B cell (primary cell): ENCODE data around the gene HADHB. TPM values are rescaled to one million over a fixed set of nuclear protein-coding genes. Genes with fewer than 3 reads are reported as not detected.

ENCODE experiments used
- ATAC-seq: fragments of 200-7000 bp; cut with Tn5 transposase; one replicate; pipeline ENCODE4 v1.10.0; 2021; ENCODE audit warnings: low read depth, mild to moderate bottlenecking, moderate number of reproducible peaks, moderate library complexity
- CTCF ChIA-PET: fragments of 350-600 bp; sonication (Branson Sonifier 250); formaldehyde crosslinking; loops from one replicate; lab custom pipeline; 2021; ENCODE audit warnings: antibody characterized with exemption, inconsistent platforms; lab: Charles Lee
- POLR2A ChIA-PET: fragments of 350-600 bp; sonication (Branson Sonifier 250); formaldehyde crosslinking; loops from one replicate; lab custom pipeline; 2021; ENCODE audit warnings: antibody characterized with exemption; lab: Charles Lee
- DNase-seq: peaks from one replicate; pipeline ENCODE4 v3.0.0; 2013
- H2AFZ ChIP-seq: 2 replicates; pipeline ENCODE4 v1.6.1; 2012; ENCODE audit warnings: mild to moderate bottlenecking, low read depth, low read length; ENCODE audit not compliant: insufficient read depth, poor library complexity, severe bottlenecking
- H3K27ac ChIP-seq, 2 donors: 1 replicate in 1 of 2; 2 replicates in 1 of 2; pipeline ENCODE4 v1.5.1; 2012 to 2013; ENCODE audit warnings: low read length in 2 of 2, mild to moderate bottlenecking in 2 of 2, moderate library complexity in 1 of 2
- H3K27me3 ChIP-seq, 4 experiments: fragments of 200-600 bp in 1 of 4; sonication (generic) in 1 of 4; replicated peaks in 1 of 4; 1 replicate in 2 of 4; 2 replicates in 2 of 4; pipeline versions ENCODE4 v1.6.1 to v1.7.0; 2013 to 2016; ENCODE audit warnings: low read length in 3 of 4, mild to moderate bottlenecking in 2 of 4, mixed read lengths in 1 of 4, moderate library complexity in 1 of 4; ENCODE audit not compliant: insufficient read depth in 4 of 4, control insufficient read depth in 3 of 4; ENCODE audit errors: control extremely low read depth in 1 of 4
- H3K36me3 ChIP-seq, 2 experiments: replicated peaks in 1 of 2; 1 replicate in 1 of 2; 2 replicates in 1 of 2; pipeline versions ENCODE4 v1.6.1 to v1.7.1; 2013; ENCODE audit warnings: low read length in 1 of 2; ENCODE audit not compliant: insufficient read depth in 2 of 2, control insufficient read depth in 1 of 2; ENCODE audit errors: control extremely low read depth in 1 of 2, extremely low read depth in 1 of 2
- H3K4me1 ChIP-seq, 2 donors: fragments of 200-600 bp in 1 of 2; sonication (generic) in 1 of 2; 1 replicate in 1 of 2; 2 replicates in 1 of 2; pipeline versions ENCODE4 v1.5.1 to v1.6.1; 2013 to 2017; ENCODE audit warnings: low read length in 2 of 2; ENCODE audit not compliant: control insufficient read depth in 2 of 2, insufficient read depth in 2 of 2
- H3K4me2 ChIP-seq: replicated peaks from 2 replicates; pipeline ENCODE3; 2012; ENCODE audit warnings: mild to moderate bottlenecking, low read depth, low read length; ENCODE audit not compliant: poor library complexity, severe bottlenecking
- H3K4me3 ChIP-seq, 5 experiments: fragments of 200-600 bp in 1 of 5; sonication (generic) in 1 of 5; 1 replicate in 3 of 5; 2 replicates in 2 of 5; pipeline versions ENCODE4 v1.5.1 to v1.7.0; 2011 to 2016; ENCODE audit warnings: low read length in 4 of 5, mild to moderate bottlenecking in 4 of 5, low read depth in 2 of 5, control low read depth in 1 of 5, moderate library complexity in 1 of 5; ENCODE audit not compliant: insufficient read depth in 1 of 5; ENCODE audit errors: control extremely low read depth in 1 of 5, extremely low read depth in 1 of 5
- H3K79me2 ChIP-seq: fragments of 200-600 bp; sonication (generic); one replicate; pipeline ENCODE4 v1.6.0; 2016; ENCODE audit warnings: low read length; ENCODE audit not compliant: control insufficient read depth, insufficient read depth
- H3K9ac ChIP-seq: fragments of 200-600 bp; sonication (generic); 2 replicates; pipeline ENCODE4 v1.6.1; 2017; ENCODE audit warnings: mild to moderate bottlenecking, low read length, moderate library complexity
- H3K9me3 ChIP-seq, 3 donors: one replicate each; pipeline versions ENCODE4 v1.6.1 to v1.7.1; 2013; ENCODE audit warnings: low read length in 2 of 3; ENCODE audit not compliant: control insufficient read depth in 2 of 3, insufficient read depth in 1 of 3; ENCODE audit errors: control extremely low read depth in 1 of 3
- H4K20me1 ChIP-seq: 2 replicates; pipeline ENCODE4 v1.6.0; 2012; ENCODE audit warnings: mild to moderate bottlenecking, low read length; ENCODE audit not compliant: insufficient read depth, control insufficient read depth, poor library complexity, severe bottlenecking
- H3K27ac Mint-ChIP-seq: one replicate; pipeline ENCODE4 v1.8.0; 2021; ENCODE audit warnings: mixed read lengths
- H3K27me3 Mint-ChIP-seq: one replicate; pipeline ENCODE4 v1.8.0; 2021; ENCODE audit warnings: mixed read lengths
- H3K4me1 Mint-ChIP-seq: one replicate; pipeline ENCODE4 v1.8.0; 2021; ENCODE audit warnings: mixed read lengths
- H3K4me3 Mint-ChIP-seq: one replicate; pipeline ENCODE4 v1.8.0; 2021; ENCODE audit warnings: mixed read lengths
- H3K9me3 Mint-ChIP-seq: one replicate; pipeline ENCODE4 v1.8.0; 2022; ENCODE audit warnings: mixed read lengths; ENCODE audit not compliant: insufficient read depth
- CTCF ChIP-seq: fragments of 200-600 bp; IDR thresholded peaks from one replicate; pipeline ENCODE4 v1.8.0; 2022; ENCODE audit warnings: antibody characterized with exemption, mild to moderate bottlenecking
- EZH2 ChIP-seq: IDR thresholded peaks from 2 replicates; pipeline ENCODE4 v1.6.1; 2012; ENCODE audit warnings: borderline replicate concordance, low read depth, mild to moderate bottlenecking, moderate library complexity, low read length; ENCODE audit not compliant: insufficient read depth, poor library complexity, severe bottlenecking
- WGBS: methylation state at CpG from one replicate; pipeline ENCODE4 v1.1.5; 2013; ENCODE audit warnings: missing lambda C conversion rate; ENCODE audit not compliant: insufficient coverage; 5-methylcytosine and 5-hydroxymethylcytosine counted together
- intact Hi-C: fragments of 100-400 bp; cut with micrococcal nuclease; formaldehyde crosslinking; loops from one replicate; pipeline ENCODE4 v1.10.0; 2022
- polyA plus RNA-seq: library from polyadenylated mRNA; depleted of rRNA; stranded (reverse); fragments of >200 nt; gene quantifications from 2 replicates; pipeline ENCODE4 v1.2.3, GENCODE V29; 2012
- total RNA-seq, 2 donors: library from RNA; stranded (reverse); fragments of 120-200 nt in 1 of 2; gene quantifications; 1 replicate in 1 of 2; 2 replicates in 1 of 2; pipeline versions ENCODE4 v1.2.3 to v1.2.4, GENCODE V29; 2013 to 2022

The HADHB gene
- total and polyA plus RNA-seq, 2 donors (not counting 1 experiment from before 2014, with no cell fraction given) = 40.6 to 64.2 TPM

- Histone ChIP-seq H4K20me1 (no peaks in the 10 kb centered on the region), H3K27ac (no peak overlapping the region), H2AFZ (no peak overlapping the region), H3K4me3 (no peak overlapping the region), H3K79me2 (no peaks in the 10 kb centered on the region), H3K9ac (no peak overlapping the region), H3K4me1 (peaks cover 13 to 16% of the 10 kb centered on the region in 2 donors), H3K4me2 (no peak overlapping the region), H3K36me3 (peaks cover 14 to 93% of the 10 kb centered on the region in 2 experiments), H3K27me3 (no peaks in the 10 kb centered on the region), H3K9me3 (peaks cover 1 to 20% (median 16%) of the 10 kb centered on the region in 3 donors)
- H3K27me3 Mint-ChIP-seq = no peaks in the 10 kb centered on the region
- H3K4me1 Mint-ChIP-seq = peaks cover 24% of the 10 kb centered on the region
- DNase-seq = no peak
- 93% methylated on average over 10 of the region's 12 CpGs for WGBS
- peaks cover 7% of the 10 kb centered on the region for H3K9me3 Mint-ChIP-seq
- CTCF ChIA-PET = interaction anchor here (1.0 kb wide), 1 partner anchor 10 kb away, joined by 3 read pairs; no protein-coding TSS in a partner anchor
- POLR2A ChIA-PET = interaction anchor here (0.6 kb wide), 1 partner anchor 38 kb away, joined by 5 read pairs; no protein-coding TSS in a partner anchor
- TF ChIP-seq EZH2 (no peak), CTCF (no peak)
- H3K27ac Mint-ChIP-seq = no peak overlapping the region
- intact Hi-C loops = no loop called here
- ATAC-seq = no peak
- no peak overlapping the region for H3K4me3 Mint-ChIP-seq
Measured at GRCh38 chr2:26195040-26195984, 49.4 kb upstream of the HADHB start.
